NCI-H128 (cell line): ENCODE data around the gene SMIM36.
"Not testable (repeated sequence)": the region's sequence is repeated elsewhere in the genome, so short reads cannot be mapped to it uniquely, and the experiment has no call there.

Experiments
- DNase-seq: peaks from one replicate; lab custom pipeline; 2025; ENCODE audit not compliant: unreplicated experiment; lab: John Stamatoyannopoulos, UW

The SMIM36 gene

DNA sequence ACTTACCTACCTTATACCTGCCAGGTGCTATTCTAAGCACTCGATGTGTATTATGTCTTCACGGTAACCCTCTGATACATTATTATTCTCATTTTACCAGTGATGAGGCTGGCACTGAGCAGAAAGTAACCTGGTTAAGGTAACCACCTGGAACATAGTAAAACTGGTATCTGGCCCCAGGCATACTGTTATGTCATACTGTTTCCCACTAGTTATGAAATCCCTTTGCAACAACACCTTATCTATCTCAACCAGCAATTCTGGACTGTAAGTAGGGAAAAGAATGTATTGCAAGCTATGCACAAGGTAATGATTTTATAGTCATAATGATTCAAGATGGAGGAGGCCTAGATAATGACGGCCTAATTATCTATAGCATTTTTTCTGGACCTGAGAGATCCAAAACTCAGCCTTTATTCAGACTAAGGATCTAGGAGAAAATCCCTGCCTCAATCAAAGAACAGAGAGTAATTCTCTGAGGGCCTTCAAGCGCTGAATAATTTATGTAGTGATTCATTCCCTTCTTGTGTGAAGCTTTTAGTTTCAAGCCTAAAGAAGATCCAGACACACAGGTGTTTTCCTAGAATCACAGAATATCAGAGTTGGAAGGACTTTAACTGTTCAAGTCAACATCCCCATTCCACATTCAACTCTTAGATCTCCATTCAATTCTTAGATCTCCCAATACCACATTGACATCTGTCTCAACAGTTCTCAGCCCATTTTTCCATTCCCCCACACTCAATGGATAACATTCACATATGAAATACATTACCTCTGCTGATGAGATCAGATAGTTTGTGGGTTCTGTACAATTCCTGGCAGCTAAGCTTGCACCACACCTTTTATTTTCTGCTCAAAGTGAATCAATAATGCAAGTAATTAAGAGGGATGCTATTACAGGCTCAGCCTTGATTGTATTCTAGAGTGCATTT, 74.8 kb downstream of the SMIM36 start:
- DNase-seq = no peak

DNA sequence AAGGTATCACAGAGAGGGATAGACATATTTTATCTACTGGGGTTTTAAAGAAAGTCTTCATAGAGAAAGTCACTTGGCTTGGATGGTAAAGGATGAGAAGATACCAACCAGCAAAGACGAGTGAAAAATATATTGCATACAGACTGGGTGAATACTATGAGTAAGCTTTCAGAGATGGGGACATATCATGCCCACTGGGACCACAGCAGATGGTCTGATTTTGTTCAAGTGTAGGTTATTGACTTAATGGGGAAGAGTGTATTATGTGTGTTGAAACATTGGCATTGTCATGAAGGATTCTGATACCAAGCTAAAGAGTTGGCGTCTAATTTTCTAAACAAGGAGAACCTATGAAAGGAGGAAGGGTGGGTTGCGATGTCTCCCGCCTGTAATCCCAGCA, 75.8 kb downstream of the SMIM36 start:
- no peak for DNase-seq

DNA sequence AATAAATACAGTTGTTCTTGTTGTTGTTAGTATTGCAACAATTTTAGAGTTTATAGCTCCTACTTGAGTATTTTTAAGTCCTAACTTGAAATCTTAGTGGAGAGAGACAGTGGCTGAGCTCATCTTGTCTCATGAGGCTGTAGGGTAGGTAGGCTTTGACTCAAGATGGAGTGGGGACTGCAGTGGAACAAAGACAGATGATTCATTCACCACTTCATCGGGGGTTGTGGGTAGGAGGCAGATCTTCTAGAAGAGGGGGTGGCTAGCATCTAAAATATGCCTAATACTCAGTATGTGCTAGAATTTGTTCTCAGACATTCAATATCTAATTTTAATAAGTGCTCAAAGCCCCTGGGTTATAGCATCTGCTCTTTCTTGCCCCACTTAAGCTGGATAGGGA, 76.5 kb downstream of the SMIM36 start:
- DNase-seq = no peak

DNA sequence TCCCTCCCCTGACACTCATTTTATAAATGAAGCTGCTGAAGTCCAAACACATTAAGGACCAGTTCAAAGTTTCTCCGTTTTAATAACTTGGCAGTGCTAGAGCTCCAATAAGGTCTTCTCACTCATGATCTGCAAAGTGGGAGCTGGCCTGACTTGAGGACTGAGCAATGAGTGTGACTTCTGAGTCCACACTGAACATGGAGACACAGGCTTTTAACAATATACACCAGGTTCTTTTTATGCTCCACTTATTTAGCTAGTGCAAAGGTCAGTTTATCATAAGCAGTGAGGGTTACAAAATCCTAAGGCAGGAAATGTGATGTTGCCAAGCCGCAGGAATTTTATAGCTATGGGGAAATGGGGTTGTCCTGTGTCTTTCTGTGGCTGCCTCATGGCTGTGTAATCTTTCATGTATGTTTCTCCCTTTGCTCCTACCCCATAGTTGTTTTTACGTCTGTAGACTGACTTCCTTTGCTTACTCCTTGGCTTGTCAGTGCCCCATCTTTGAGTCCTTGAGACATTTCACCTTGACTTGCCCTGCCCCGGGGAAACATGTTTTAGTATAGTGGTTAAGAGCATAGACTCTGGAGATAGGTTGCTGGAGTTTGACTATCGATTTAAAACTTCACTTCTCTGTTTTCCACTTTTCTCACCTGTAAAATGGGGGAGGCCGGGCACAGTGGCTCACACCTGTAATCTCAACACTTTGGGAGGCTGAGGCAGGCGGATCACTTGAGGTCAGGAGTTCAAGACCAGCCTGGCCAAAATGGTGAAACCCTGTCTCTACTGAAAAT, 77.4 kb downstream of the SMIM36 start:
- DNase-seq = no peak

- DNase-seq = no peak
These were observed 78.1 kb downstream of the SMIM36 start for GRCh38 chr17:55433029-55433628.

- no peak for DNase-seq
These were observed 78.8 kb downstream of the SMIM36 start for GRCh38 chr17:55432358-55433028.

- not testable (repeated sequence) for DNase-seq
These were observed 79.3 kb downstream of the SMIM36 start for GRCh38 chr17:55431914-55432313.

DNA sequence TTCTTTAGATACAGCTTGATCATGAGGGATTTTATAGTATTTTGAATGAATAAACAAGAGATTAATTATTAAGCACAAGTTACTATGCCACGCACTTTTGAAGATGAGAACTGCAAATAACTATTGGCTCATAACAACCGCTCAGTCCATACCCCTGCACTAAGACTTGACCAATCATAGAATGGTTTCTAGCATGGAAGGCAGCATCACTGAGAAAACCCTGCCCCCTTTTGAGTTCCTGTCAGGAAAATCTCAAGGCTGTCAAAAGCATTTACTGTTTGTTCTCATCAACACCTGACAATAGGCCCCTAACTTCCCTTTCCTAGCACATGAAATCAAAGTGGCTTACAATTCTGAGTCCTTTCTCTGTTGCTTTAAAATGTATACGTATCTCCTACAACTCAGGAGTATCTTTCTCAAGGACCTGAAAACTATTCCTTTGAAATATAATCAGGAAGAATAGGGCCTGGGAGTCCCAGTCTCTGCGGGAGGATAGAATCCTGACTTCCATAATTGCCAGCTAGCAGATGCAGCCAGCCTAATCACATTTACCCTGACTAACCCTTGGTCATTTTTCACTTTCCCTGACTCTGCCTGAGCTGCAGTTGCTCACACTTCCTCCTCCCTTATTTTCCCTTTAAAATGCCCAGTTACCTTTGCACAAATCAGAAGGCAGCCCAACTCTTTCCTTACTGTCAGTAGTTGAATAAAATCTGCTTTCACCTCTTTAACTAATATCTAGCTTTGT, 80.5 kb downstream of the SMIM36 start:
- no peak for DNase-seq

- DNase-seq = no peak
These were observed 83.7 kb downstream of the SMIM36 start for GRCh38 chr17:55427587-55427882.

GRCh38 chr17:55426851-55427586, 84.2 kb downstream of the SMIM36 start:
- no peak for DNase-seq

- DNase-seq = no peak
These were observed 86.2 kb downstream of the SMIM36 start for GRCh38 chr17:55424893-55425540.

GRCh38 chr17:55423535-55423934, 87.7 kb downstream of the SMIM36 start:
- no peak for DNase-seq

- not testable (repeated sequence) for DNase-seq
These were observed 88.5 kb downstream of the SMIM36 start for GRCh38 chr17:55422828-55423164.

DNA sequence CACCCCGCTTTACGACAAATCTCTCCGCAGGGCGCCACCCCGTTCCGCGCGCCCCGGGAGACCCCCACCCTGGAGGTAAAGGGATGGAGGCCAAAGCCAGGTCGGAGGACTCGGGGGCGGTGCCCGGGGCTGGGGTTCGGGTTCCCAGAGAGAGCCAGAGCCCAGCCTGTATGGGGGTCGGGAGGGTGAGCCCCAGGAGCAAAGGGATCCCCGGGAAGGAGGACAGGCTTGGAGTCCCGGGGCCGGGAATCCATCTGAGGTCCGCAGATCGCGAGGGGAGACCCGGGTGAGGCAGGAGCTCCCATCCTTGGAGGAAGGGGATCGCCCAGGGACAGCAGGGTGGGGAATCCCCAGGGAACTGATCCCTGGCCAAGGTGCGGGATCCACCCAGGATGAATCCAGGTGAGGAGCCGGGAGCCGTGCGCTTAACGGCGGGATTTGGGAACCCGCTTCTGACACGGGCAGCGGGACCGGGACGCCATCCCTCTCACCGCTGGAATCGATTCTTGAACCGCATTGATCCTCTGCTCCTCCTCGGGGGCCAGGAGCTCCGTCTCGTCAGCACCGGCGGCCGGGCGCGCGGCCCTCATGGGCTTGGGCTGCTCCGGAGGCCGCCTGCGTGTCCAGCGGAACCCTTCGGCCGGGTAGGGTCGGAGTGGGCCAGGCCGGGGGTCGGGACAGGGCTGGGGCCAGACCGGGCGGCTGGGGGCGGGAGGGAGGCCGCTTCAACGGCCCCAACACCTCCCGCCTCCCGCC, 89.9 kb downstream of the SMIM36 start, which contains the start of gene MMD:
MMD (minus strand) TSS at position 657 of the 756 bp plus-strand sequence; CDS start at position 517, 140 bp downstream.
- no peak for DNase-seq

- DNase-seq = no peak
These were observed 90.5 kb downstream of the SMIM36 start for GRCh38 chr17:55420776-55421178.

DNA sequence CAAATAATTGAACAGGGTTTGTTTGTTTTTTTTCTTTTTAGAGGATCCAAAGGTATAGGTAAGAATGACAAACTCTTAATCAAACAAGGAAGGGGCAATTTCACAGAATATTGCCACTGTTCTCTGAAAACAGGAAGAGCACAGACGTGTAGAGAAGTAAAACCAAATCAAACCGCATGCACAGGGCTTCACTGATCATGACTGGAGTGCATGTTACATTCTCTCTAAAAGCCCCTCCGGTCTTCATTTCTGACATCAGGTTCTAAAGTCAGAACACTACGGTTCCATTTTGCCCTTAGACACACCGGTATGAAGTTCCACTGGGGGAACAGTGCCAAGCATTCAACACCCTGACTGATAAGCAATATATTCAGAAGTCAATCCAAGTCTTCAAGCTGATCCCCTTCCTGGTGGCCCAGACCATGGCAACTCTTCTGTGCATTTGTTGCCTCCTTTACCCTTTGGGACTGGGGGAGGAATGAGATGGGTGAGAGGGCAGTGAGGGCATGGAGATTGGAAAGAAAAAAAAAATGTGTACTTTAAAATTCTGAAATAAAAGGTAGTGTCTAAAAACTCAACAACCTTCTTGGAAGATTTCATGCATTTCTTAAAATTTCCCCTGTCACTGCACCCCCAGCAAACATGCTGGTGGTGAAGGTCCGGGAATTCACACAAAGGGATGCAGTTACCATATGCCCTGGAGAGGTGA, 91.0 kb downstream of the SMIM36 start:
- DNase-seq = no peak

DNA sequence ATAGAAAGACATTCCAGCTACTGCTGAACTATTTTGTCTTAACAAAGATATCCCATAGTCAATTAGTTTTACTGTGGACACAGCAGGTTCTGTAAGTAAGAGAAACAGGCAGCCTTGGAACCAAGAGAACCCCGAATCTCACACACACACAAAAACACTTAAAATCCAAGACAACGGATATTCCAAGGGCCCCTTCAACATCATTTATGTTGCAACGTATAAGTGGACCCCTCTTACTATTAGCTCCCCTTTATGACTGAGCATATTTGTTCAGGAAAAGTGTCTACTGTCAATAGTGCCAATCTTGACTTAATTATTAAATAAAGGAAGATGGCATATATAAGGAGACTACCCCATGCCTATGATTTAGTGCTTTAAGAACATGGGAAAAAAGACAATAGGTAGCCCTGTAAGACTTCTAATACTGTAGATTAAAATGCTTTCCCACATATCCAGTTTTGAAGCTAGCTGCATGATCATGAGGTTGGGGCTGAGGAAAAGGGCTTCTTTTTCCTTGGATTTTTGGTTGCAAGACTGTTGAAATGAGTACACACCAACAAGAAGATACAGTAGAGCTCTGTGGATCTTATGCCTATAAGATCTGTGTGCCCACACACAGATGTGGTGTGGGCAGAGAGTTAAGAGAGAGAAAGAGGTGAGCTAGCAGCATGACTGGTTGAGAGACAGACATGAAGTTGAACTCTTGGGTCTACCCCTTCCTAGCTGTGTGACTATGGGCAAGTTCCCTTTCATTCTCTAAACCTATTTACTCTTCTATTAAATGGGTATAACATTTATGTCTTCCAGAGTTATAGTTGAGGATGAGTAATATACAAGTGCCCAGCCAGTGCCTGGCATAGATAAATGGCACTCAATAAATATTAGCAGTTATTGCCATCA, 92.6 kb downstream of the SMIM36 start:
- DNase-seq = no peak
